Measurements from ENCODE around the gene RFNG. TPM values are rescaled to one million over a fixed set of nuclear protein-coding genes. Genes with fewer than 3 reads are reported as not detected.

RFNG gene
- total RNA-seq, 1 experiment from 2014 or later: 35.1 TPM

GRCh38 chr17:82089723-82090548, 38.3 kb upstream of the RFNG start:
- no peak for DNase-seq (ENCODE audit: low read depth)

DNA sequence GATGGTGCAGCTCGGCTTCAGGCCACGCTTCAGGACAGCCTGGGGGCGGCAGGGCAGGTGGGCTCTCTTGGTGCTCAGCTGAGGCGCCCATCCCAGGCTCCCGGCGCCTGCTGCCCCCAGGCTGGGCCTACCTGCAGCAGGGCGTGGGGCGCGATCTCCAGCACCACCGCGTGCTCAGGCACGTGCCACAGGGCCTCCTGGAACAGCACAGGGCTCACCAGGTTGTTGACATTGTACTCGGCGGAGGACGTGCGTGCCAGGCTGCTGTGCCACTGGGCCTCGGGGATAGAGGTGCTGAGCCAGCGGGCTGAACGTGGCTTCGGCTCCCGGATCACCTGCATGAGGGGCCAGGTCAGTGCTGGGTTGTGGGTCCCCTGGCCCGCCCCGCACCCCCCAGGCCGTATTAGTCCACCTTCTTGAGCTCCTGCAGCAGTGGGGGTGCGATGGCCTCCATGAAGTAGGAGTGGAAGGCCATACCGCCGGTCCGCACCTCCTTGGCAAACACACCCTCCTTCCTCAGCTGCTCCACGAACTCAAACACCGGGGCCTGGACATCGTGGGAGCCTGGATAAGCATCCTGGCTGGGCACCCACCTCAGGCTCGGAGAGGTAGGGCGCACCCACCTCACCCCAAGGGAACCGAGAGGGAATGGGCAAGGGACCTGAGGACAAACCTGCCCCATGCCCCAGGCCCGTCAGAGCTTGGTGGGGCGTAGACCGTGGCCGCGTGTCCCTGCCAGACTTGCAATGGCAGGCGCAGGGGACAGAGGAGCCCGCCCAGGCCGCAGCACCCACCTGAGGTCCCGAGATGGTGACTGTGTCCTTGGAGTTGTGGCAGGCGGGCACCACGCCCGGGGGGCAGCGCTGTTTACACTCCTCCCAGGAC, 37.5 kb upstream of the RFNG start:
- no peak for DNase-seq (ENCODE audit: low read depth)

GRCh38 chr17:82087961-82088837, 36.6 kb upstream of the RFNG start:
- no peak for DNase-seq (ENCODE audit: low read depth)

- no peak for DNase-seq (ENCODE audit: low read depth)
These were observed 35.6 kb upstream of the RFNG start for GRCh38 chr17:82086941-82087906.

DNA sequence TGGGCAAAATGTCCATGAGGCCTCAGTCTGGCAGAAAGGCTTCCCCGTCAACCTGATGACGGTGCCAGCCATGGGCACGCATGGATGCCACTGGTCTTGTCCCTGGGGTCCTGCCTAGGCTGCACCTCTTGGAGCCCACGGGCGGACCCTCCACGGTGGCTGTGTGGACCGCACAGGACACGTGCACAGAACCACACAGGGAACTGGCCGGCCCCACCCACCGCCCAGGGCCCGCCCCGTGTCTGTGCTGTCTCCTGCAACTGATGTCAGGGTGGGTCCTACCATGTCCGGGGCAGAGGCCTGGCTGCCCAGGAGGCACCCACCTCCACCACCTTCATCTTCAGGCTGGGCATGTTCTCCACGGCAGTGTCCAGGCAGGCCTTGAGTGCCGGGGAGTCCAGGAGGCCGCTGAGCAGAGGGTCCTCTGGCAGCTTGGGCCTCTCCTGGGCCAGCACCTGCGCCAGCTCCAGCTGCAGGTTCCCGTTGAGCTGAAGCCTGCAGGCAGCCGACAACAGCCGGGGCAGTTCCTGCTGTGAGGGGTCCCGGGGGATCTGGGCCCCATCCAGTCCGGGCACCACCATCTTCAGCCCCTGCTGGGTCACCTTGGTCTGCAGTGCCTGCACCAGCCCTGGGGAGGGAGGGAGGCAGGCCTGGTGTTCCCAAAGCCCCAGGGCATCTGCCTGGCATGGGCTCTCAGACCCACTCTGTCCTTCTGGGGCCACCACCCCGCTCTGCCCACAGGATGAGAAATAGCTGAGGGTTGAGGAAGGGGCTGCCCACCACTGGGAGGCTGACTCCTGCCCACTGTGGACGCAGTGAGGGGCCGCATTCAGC, 34.5 kb upstream of the RFNG start:
- DNase-seq (ENCODE audit: low read depth): no peak

DNA sequence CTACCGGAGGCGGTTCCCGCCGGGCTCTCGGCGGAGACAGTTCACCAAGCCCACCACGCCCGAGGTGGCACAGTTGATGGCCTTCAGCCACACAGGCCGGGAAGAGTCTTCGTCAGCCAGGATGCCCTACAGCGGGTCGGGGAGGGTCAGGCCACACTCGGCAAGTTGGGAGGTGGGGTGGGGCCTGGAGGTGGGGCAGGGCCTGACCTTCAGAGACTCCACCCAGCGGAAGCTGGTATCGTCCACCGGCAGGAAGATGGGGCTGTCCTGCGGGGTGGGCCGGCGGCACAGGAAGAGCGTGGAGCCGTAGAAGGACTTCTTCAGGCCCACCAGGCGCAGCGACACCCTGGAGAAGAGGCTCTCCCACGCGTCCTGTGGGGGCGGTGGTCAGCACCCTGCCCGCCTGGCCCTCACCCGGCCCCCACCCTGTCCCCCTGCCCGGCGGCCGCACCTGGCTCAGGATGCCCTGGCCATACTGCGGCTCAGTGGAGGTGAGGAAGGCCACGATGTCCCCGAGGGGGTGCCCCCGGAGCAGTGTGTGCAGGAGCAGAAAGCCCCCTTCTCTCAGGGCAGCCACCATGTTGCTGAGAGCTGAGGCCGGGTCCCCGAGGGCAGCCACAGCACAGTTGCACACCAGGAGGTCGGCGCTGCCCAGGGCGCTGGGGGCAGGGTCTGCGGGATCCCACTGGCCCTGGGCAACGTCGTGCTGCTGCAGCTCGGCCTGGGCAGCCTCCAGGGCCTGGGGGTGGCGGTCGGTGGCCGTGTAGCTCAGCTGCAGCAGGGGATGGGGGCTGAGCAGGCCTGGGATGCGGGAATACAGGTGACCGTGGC, 33.6 kb upstream of the RFNG start:
- DNase-seq (ENCODE audit: low read depth): no peak

DNA sequence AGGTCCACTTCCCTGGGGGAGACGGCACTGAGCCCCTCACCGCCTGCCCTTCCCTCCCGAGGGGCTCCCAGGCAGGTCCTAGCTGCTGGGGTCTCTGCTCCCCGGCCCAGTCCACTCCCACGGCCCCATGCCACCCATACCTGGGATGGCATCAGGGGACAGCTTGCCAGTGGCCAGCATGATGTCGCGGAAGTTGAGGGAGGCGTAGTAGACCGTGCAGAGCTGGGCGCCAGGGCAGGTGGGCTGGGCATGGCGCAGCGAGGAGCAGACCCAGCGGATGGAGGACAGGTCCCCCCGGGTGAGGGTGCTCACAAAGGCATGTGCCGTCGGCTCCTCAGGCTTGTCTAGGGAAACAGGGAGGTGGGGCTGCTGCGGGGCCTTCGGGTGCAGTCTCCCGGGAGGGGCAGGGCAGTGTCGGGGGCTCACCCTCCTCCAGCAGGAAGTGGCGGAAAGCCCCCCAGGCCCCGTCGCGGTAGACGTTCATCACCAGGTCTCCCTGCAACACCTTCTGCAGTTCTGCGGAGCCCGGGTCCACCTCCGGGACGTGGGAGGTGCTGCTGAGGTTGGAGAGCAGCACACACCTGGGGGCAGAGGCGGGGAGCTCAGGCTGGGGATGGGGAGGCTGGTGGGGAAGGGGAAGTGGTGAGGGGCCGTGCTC, 32.9 kb upstream of the RFNG start:
- DNase-seq (ENCODE audit: low read depth): no peak

DNA sequence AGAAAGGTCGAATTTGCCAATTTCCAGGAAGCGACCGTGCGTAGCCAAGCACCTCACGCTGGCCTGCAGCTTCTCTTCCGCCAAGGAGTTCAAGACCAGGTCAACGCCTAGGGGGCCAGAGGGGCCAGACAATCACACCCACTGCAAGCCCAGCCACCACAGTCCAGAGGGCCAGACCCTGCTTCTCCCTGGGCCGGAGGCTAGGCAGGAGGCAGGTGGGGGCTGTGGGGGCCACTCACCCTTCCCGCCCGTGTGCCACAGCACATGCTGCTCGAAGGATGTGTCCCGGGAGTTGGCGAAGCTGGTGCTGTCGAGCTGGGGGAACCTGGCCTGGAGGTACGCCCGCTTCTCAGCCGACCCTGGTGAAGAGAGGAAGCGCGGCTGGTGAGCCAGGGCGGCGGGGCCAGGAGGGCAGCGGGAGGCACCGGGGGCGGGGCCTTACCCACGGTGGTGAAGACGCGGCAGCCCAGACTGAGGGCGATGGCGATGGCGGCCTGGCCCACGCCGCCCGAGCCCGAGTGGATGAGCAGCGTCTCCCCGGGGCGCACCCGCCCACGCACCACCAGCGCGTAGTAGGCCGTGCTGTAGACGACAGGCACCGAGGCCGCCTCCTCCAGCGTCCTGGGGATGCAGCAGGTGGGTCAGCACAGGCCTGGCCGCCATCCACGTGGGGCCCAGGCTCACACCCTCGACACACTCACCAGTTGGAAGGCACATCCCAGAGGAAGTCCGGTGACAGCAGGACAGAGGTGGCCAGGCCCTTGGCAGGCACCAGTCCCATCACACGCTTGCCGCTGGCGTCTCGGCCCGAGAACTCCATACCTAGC, 32.1 kb upstream of the RFNG start:
- DNase-seq (ENCODE audit: low read depth): no peak

- no peak for DNase-seq (ENCODE audit: low read depth)
These were observed 31.4 kb upstream of the RFNG start for GRCh38 chr17:82083009-82083408.

GRCh38 chr17:82082456-82082855, 30.8 kb upstream of the RFNG start:
- DNase-seq (ENCODE audit: low read depth): no peak

GRCh38 chr17:82081966-82082365, 30.4 kb upstream of the RFNG start:
- DNase-seq (ENCODE audit: low read depth): no peak

GRCh38 chr17:82081546-82081945, 29.9 kb upstream of the RFNG start:
- no peak for DNase-seq (ENCODE audit: low read depth)

GRCh38 chr17:82080789-82081464, 29.3 kb upstream of the RFNG start:
- DNase-seq (ENCODE audit: low read depth): no peak

GRCh38 chr17:82080048-82080788, 28.6 kb upstream of the RFNG start:
- DNase-seq (ENCODE audit: low read depth): no peak

- no peak for DNase-seq (ENCODE audit: low read depth)
These were observed 27.5 kb upstream of the RFNG start for GRCh38 chr17:82079001-82079677.
